ENCODE data around the gene RIPPLY3. TPM values are rescaled to one million over a fixed set of nuclear protein-coding genes. Genes with fewer than 3 reads are reported as not detected.

Gene RIPPLY3, protein sequence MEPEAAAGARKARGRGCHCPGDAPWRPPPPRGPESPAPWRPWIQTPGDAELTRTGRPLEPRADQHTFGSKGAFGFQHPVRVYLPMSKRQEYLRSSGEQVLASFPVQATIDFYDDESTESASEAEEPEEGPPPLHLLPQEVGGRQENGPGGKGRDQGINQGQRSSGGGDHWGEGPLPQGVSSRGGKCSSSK
- total RNA-seq = not detected

DNA sequence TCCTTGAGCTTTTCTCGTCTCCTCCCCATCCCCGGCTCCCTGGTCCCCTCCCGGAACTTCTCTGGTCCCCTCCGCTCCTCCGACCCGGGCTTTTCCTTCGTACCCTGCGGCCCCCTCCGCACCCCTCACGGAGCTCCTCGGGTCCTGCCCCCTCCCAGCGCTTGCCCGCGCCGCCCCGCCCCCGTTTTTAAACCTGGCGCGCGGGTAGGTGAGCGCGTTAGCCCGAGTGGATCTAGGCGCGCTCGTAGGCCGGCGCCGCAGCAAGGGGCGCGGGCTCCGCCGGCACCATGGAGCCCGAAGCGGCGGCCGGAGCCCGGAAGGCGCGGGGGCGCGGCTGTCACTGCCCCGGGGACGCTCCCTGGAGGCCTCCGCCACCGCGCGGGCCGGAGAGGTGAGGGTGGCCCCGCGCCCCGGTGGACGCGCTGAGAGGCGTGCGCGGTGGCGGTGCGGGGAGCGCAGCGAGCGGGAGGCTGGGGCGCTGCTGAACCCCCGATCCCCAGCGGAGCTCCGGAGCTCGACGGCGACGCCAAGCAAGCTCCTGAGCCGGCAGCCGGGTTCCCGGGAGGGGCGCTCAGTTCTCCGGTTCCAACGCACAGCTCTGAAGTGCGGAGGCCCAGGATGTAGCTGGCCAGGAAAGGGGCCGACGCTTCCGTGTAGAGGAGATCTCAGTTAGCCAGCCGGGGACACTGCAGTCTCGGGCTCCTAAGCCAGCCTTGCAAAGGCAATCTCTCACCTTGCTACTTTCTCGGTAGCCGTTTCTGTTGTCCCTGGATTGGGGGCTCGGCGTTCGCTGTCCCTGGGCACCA lies at the start of gene RIPPLY3:
TSS of gene RIPPLY3 (plus strand) at position 217 of the 806 bp plus-strand sequence. CDS start at position 288, 71 bp downstream.
- intact Hi-C loops (cut with DNase I) = loop anchor here (5.0 kb wide), 1 partner anchor 69 kb away; no protein-coding TSS in a partner anchor
- peaks cover 13 to 27% (median 25%) of the 10 kb centered on the region in 4 donors for H3K4me1 ChIP-seq
- DNase-seq (ENCODE audit: extremely low spot score) = no peak
- no peaks in the 10 kb centered on the region for H3K9me3 ChIP-seq
- peak within 1 kb of the TSS; percentile 48 to 60 (median 54) for H3K4me3 ChIP-seq
- no peak for TF ChIP-seq POLR2A (IDR thresholded peaks at IDR 0.05; ENCODE audit: low read depth)
- TF ChIP-seq, protein P1, sequence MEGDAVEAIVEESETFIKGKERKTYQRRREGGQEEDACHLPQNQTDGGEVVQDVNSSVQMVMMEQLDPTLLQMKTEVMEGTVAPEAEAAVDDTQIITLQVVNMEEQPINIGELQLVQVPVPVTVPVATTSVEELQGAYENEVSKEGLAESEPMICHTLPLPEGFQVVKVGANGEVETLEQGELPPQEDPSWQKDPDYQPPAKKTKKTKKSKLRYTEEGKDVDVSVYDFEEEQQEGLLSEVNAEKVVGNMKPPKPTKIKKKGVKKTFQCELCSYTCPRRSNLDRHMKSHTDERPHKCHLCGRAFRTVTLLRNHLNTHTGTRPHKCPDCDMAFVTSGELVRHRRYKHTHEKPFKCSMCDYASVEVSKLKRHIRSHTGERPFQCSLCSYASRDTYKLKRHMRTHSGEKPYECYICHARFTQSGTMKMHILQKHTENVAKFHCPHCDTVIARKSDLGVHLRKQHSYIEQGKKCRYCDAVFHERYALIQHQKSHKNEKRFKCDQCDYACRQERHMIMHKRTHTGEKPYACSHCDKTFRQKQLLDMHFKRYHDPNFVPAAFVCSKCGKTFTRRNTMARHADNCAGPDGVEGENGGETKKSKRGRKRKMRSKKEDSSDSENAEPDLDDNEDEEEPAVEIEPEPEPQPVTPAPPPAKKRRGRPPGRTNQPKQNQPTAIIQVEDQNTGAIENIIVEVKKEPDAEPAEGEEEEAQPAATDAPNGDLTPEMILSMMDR (IDR thresholded peaks at IDR 0.05) = no peak
- TF ChIP-seq POLR2AphosphoS5 (IDR thresholded peaks at IDR 0.05) = no peak
- no peak for TF ChIP-seq EP300 (IDR thresholded peaks at IDR 0.05)
- H3K27me3 ChIP-seq = peaks cover 0 to 60% (median 20%) of the 10 kb centered on the region in 4 donors
- 6% methylated on average over 64 of the region's 87 CpGs for WGBS
- no peak within 1 kb of the TSS for H3K27ac ChIP-seq (replicated peaks in 1 of 4)
- no peaks in the 10 kb centered on the region for H3K36me3 ChIP-seq

- TF ChIP-seq POLR2A (IDR thresholded peaks at IDR 0.05; ENCODE audit: low read depth) (no peak), EP300 (IDR thresholded peaks at IDR 0.05) (no peak), POLR2AphosphoS5 (IDR thresholded peaks at IDR 0.05) (no peak)
- TF ChIP-seq, protein P1 (IDR thresholded peaks at IDR 0.05) = no peak
- Histone ChIP-seq H3K9me3 (no peaks in the 10 kb centered on the region), H3K36me3 (peaks cover 0 to 60% (median 32%) of the 10 kb centered on the region in 4 donors), H3K4me1 (no peaks in the 10 kb centered on the region), H3K4me3 (no peak overlapping the region), H3K27me3 (no peaks in the 10 kb centered on the region), H3K27ac (replicated peaks in 1 of 4) (no peak overlapping the region)
- no peak for DNase-seq (ENCODE audit: extremely low spot score)
- intact Hi-C loops (cut with DNase I) = no loop called here
- 90% methylated on average over 13 of the region's 17 CpGs for WGBS
Observed at GRCh38 chr21:36959020-36959835, 47.3 kb upstream of the RIPPLY3 start.

DNA sequence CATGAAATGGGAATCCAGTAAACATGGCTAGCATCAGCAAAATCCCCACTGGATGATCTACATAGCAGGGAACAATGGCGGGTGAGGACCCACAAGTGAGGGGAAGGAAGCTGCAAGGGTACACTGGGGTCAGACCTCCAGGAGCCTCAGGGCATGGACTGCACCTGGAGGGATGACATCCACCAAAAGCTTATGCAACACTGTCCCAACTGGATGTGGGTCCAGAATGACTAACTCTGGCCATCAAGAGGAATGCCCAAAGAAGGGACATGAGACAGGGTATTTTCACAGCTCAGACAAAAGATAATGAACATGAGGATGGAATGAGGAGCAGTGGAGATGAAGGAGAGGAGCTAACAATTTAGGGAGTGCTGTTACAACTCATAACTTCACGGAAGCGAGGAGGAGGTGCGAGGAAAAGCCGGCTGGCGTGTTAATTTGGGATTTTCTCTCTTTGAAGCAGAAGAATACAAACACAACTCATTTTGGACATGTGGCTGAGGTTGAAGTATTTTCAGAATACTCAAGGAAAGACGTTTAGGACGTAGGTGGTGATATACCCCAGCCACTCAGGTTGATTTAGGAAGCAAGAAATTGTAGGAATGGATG lies 45.7 kb upstream of the RIPPLY3 start:
- WGBS = 94% methylated on average over 8 of the region's 8 CpGs
- intact Hi-C loops (cut with DNase I) = loop anchor here (10.0 kb wide), 1 partner anchor 114 kb away; the partner anchor contains the start of genes PIGP and TTC3
- no peak for TF ChIP-seq EP300 (IDR thresholded peaks at IDR 0.05)
- Histone ChIP-seq H3K9me3 (no peaks in the 10 kb centered on the region), H3K36me3 (peaks cover 0 to 52% (median 29%) of the 10 kb centered on the region in 4 donors), H3K27me3 (no peaks in the 10 kb centered on the region), H3K4me3 (no peak overlapping the region), H3K4me1 (peaks cover 0 to 8% (median 6%) of the 10 kb centered on the region in 4 donors), H3K27ac (replicated peaks in 1 of 4) (no peak overlapping the region)
- DNase-seq (ENCODE audit: extremely low spot score) = no peak

GRCh38 chr21:36962098-36962780 lies 44.3 kb upstream of the RIPPLY3 start:
- intact Hi-C loops (cut with DNase I) = loop anchor here (10.0 kb wide), 1 partner anchor 113 kb away; the partner anchor contains the start of genes PIGP and TTC3
- Histone ChIP-seq H3K36me3 (peaks cover 0 to 39% (median 21%) of the 10 kb centered on the region in 4 donors), H3K9me3 (no peaks in the 10 kb centered on the region), H3K4me3 (no peak overlapping the region), H3K4me1 (peaks cover 0 to 17% (median 12%) of the 10 kb centered on the region in 4 donors), H3K27ac (replicated peaks in 1 of 4) (no peak overlapping the region), H3K27me3 (no peaks in the 10 kb centered on the region)
- WGBS = 89% methylated on average over 11 of the region's 11 CpGs
- no peak for TF ChIP-seq POLR2AphosphoS5 (IDR thresholded peaks at IDR 0.05)
- TF ChIP-seq, protein P1 (IDR thresholded peaks at IDR 0.05) = no peak
- no peak for TF ChIP-seq EP300 (IDR thresholded peaks at IDR 0.05)
- no peak for TF ChIP-seq POLR2A (IDR thresholded peaks at IDR 0.05; ENCODE audit: low read depth)
- DNase-seq (ENCODE audit: extremely low spot score) = no peak

Data from esophagus muscularis mucosa (tissue), 4 donors.